Duodenal mucosa (tissue), 2 donors: ENCODE measurements around the gene INSRR.
A peak's percentile ranks its signal among the peaks of the same experiment; 100 is the strongest.

Experiments used
- H3K27ac ChIP-seq: one replicate; pipeline ENCODE4 v1.7.0; 2013; ENCODE audit warnings: low read depth, low read length
- H3K27me3 ChIP-seq, 2 donors: one replicate each; pipeline ENCODE4 v1.7.0; 2013; ENCODE audit warnings: low read length in 2 of 2, control low read depth in 1 of 2; ENCODE audit not compliant: insufficient read depth in 2 of 2, control insufficient read depth in 1 of 2
- H3K36me3 ChIP-seq, 2 donors: one replicate each; pipeline ENCODE4 v1.7.0; 2013; ENCODE audit warnings: low read length in 2 of 2, control low read depth in 1 of 2; ENCODE audit not compliant: insufficient read depth in 2 of 2, control insufficient read depth in 1 of 2
- H3K4me1 ChIP-seq, 2 donors: one replicate each; pipeline ENCODE4 v1.7.0; 2013; ENCODE audit warnings: low read length in 2 of 2, control low read depth in 1 of 2; ENCODE audit not compliant: insufficient read depth in 2 of 2, control insufficient read depth in 1 of 2
- H3K4me3 ChIP-seq, 2 donors: one replicate each; pipeline ENCODE4 v1.7.0; 2013; ENCODE audit warnings: low read length in 2 of 2, low read depth in 1 of 2
- H3K9ac ChIP-seq, 2 donors: one replicate each; pipeline ENCODE4 v1.7.0; 2013; ENCODE audit warnings: low read length in 2 of 2, low read depth in 1 of 2
- H3K9me3 ChIP-seq, 2 donors: one replicate each; pipeline ENCODE4 v1.7.0; 2013; ENCODE audit warnings: low read length in 2 of 2, control low read depth in 1 of 2; ENCODE audit not compliant: control insufficient read depth in 1 of 2

The INSRR gene

GRCh38 chr1:156894001-156894400 lies 35.1 kb upstream of the INSRR start:
- Histone ChIP-seq H3K9me3 (no peaks in the 10 kb centered on the region), H3K4me1 (peaks cover 0 to 14% of the 10 kb centered on the region in 2 donors), H3K27ac (peak overlapping the region; percentile 69), H3K36me3 (no peaks in the 10 kb centered on the region), H3K9ac (no peak overlapping the region), H3K27me3 (peaks cover 28 to 29% of the 10 kb centered on the region in 2 donors), H3K4me3 (peak overlapping the region; percentile 46 to 50)

GRCh38 chr1:156893048-156893953 lies 34.4 kb upstream of the INSRR start, which contains the start of gene PEAR1:
Gene PEAR1 (plus strand): TSS chr1:156893718. CDS start chr1:156903927, 10,209 bp downstream.
- peak within 1 kb of the TSS; percentile 46 to 50 for H3K4me3 ChIP-seq
- peak within 1 kb of the TSS; percentile 69 for H3K27ac ChIP-seq
- H3K9ac ChIP-seq: peak within 1 kb of the TSS in 1 of 2 donors; percentile 18
- peaks cover 0 to 14% of the 10 kb centered on the region in 2 donors for H3K4me1 ChIP-seq
- H3K27me3 ChIP-seq: peaks cover 25% of the 10 kb centered on the region in 2 donors
- no peaks in the 10 kb centered on the region for H3K9me3 ChIP-seq
- no peaks in the 10 kb centered on the region for H3K36me3 ChIP-seq

- Histone ChIP-seq H3K4me1 (peaks cover 0 to 14% of the 10 kb centered on the region in 2 donors), H3K9ac (no peak overlapping the region), H3K4me3 (peak overlapping the region; percentile 23 to 28), H3K9me3 (no peaks in the 10 kb centered on the region), H3K27ac (no peak overlapping the region), H3K27me3 (peaks cover 22 to 24% of the 10 kb centered on the region in 2 donors), H3K36me3 (no peaks in the 10 kb centered on the region)
Measured at GRCh38 chr1:156892190-156893047, 33.5 kb upstream of the INSRR start.

- no peaks in the 10 kb centered on the region for H3K9me3 ChIP-seq
Measured at GRCh38 chr1:156889802-156890580, 31.1 kb upstream of the INSRR start.

GRCh38 chr1:156887734-156888133 lies 28.8 kb upstream of the INSRR start:
- Histone ChIP-seq H3K36me3 (no peaks in the 10 kb centered on the region), H3K27me3 (peaks cover 19 to 32% of the 10 kb centered on the region in 2 donors), H3K9ac (no peak overlapping the region), H3K4me3 (no peak overlapping the region), H3K4me1 (peaks cover 0 to 9% of the 10 kb centered on the region in 2 donors), H3K27ac (no peak overlapping the region), H3K9me3 (no peaks in the 10 kb centered on the region)

More at GRCh38 chr1:156889802-156890580, 31.1 kb upstream of the INSRR start:
- Histone ChIP-seq H3K27ac (no peak overlapping the region), H3K4me1 (peaks cover 0 to 14% of the 10 kb centered on the region in 2 donors), H3K4me3 (no peak overlapping the region), H3K27me3 (peaks cover 26 to 33% of the 10 kb centered on the region in 2 donors), H3K36me3 (no peaks in the 10 kb centered on the region), H3K9ac (no peak overlapping the region)

GRCh38 chr1:156887317-156887716 lies 28.4 kb upstream of the INSRR start:
- peaks cover 23 to 35% of the 10 kb centered on the region in 2 donors for H3K27me3 ChIP-seq
- H3K4me3 ChIP-seq: no peak overlapping the region
- no peaks in the 10 kb centered on the region for H3K36me3 ChIP-seq
- no peak overlapping the region for H3K27ac ChIP-seq
- H3K4me1 ChIP-seq: peaks cover 0 to 5% of the 10 kb centered on the region in 2 donors
- no peaks in the 10 kb centered on the region for H3K9me3 ChIP-seq
- H3K9ac ChIP-seq: no peak overlapping the region

DNA sequence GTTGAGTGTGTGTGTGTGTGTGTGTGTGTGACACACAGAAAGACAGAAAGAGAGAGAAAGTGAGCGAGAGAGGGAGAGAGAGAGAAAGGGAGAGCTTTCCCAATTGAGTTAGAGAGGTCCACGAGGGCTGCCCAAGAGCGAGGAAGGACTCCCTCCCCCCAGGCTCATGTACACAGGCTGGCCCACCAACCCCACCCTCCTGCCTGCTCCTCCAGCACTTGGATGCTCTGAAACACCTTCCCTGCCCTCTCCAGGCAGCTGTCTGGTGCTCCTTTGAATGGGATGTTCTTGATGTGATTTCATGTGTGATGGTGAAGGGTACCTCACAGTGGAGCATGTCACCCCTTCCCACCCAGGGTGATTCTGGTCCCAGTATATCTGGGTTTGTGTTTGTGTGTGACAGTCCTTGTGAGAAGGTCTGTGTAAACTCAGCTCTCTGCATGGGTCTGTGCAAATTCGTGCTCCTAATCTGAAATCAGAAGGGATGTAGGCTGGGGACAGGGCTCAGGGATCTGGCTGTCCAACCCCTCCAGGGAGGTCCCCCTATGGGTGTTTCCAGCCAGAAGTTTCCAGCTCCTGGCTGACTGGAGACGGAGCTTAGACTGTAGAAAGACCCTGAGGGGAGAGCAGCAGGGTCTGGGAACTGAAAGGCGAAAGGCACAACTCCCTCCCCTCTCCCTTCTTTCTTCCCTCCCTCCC lies 27.8 kb upstream of the INSRR start:
- H3K36me3 ChIP-seq: no peaks in the 10 kb centered on the region
- no peak overlapping the region for H3K9ac ChIP-seq
- H3K4me1 ChIP-seq: no peaks in the 10 kb centered on the region
- H3K27me3 ChIP-seq: peaks cover 24 to 36% of the 10 kb centered on the region in 2 donors
- H3K9me3 ChIP-seq: no peaks in the 10 kb centered on the region
- H3K4me3 ChIP-seq: no peak overlapping the region
- no peak overlapping the region for H3K27ac ChIP-seq

- H3K4me1 ChIP-seq: no peaks in the 10 kb centered on the region
- H3K27me3 ChIP-seq: peaks cover 24 to 34% of the 10 kb centered on the region in 2 donors
- H3K9me3 ChIP-seq: no peaks in the 10 kb centered on the region
- H3K27ac ChIP-seq: no peak overlapping the region
- H3K36me3 ChIP-seq: no peaks in the 10 kb centered on the region
- no peak overlapping the region for H3K4me3 ChIP-seq
- H3K9ac ChIP-seq: no peak overlapping the region
Measured at GRCh38 chr1:156885880-156886355, 27.0 kb upstream of the INSRR start.

- H3K9me3 ChIP-seq: no peaks in the 10 kb centered on the region
- no peak overlapping the region for H3K9ac ChIP-seq
- H3K36me3 ChIP-seq: no peaks in the 10 kb centered on the region
- H3K4me3 ChIP-seq: no peak overlapping the region
- H3K27me3 ChIP-seq: peaks cover 24 to 37% of the 10 kb centered on the region in 2 donors
- no peaks in the 10 kb centered on the region for H3K4me1 ChIP-seq
- no peak overlapping the region for H3K27ac ChIP-seq
Measured at GRCh38 chr1:156885314-156885713, 26.4 kb upstream of the INSRR start.
